NT2/D1 (cell line): ENCODE results near the gene FBXO30.

Source experiments
- SUZ12 ChIP-seq: IDR thresholded peaks from 2 replicates; pipeline ENCODE4 v1.6.1; 2011; ENCODE audit not compliant: insufficient read length, insufficient read depth; ENCODE audit errors: extremely low read depth
- YY1 ChIP-seq: IDR thresholded peaks from 2 replicates; pipeline ENCODE4 v1.6.1; 2011; ENCODE audit not compliant: insufficient read length, insufficient read depth
- ZNF274 ChIP-seq: IDR thresholded peaks from 2 replicates; pipeline ENCODE4 v1.6.1; 2011; ENCODE audit warnings: mild to moderate bottlenecking, low read depth, low read length

- TF ChIP-seq ZNF274 (no peak), SUZ12 (no peak), YY1 (no peak)
These were observed 33.9 kb upstream of the FBXO30 start for GRCh38 chr6:145848541-145848940.
